H9 (cell line): ENCODE results near the gene PLCL1. TPM values are rescaled to one million over a fixed set of nuclear protein-coding genes. Genes with fewer than 3 reads are reported as not detected.

Experiments used
- DNase-seq: peaks from one replicate; pipeline ENCODE4 v3.0.0-alpha.2; 2017
- H2AFZ ChIP-seq: one replicate; pipeline ENCODE4 v1.6.1; 2013; ENCODE audit warnings: mild to moderate bottlenecking, low read length, control low read depth, moderate library complexity
- H2AK5ac ChIP-seq: 2 replicates; pipeline ENCODE4 v1.6.1; 2013; ENCODE audit warnings: low read length, control low read depth, mixed read lengths; ENCODE audit not compliant: insufficient read length
- H2BK120ac ChIP-seq: one replicate; pipeline ENCODE4 v1.6.1; 2013; ENCODE audit warnings: low read depth, mild to moderate bottlenecking, low read length, control low read depth, inconsistent platforms; ENCODE audit not compliant: poor library complexity, severe bottlenecking
- H2BK12ac ChIP-seq: 2 replicates; pipeline ENCODE4 v1.6.1; 2013; ENCODE audit warnings: low read length, control low read depth, mixed read lengths, low read depth; ENCODE audit not compliant: insufficient read length
- H2BK15ac ChIP-seq: 2 replicates; pipeline ENCODE4 v1.6.1; 2013; ENCODE audit warnings: low read depth, low read length, control low read depth
- H2BK20ac ChIP-seq: one replicate; pipeline ENCODE4 v1.6.1; 2013; ENCODE audit warnings: low read depth, mild to moderate bottlenecking, low read length, control low read depth, inconsistent platforms; ENCODE audit not compliant: poor library complexity, severe bottlenecking
- H2BK5ac ChIP-seq: 2 replicates; pipeline ENCODE4 v1.6.1; 2013; ENCODE audit warnings: low read length, control low read depth, mixed read lengths; ENCODE audit not compliant: insufficient read length
- H3K14ac ChIP-seq: 2 replicates; pipeline ENCODE4 v1.6.1; 2013; ENCODE audit warnings: low read length, control low read depth; ENCODE audit not compliant: insufficient read depth
- H3K18ac ChIP-seq: 2 replicates; pipeline ENCODE4 v1.6.1; 2013; ENCODE audit warnings: low read depth, mild to moderate bottlenecking, mixed read lengths, low read length, control low read depth; ENCODE audit not compliant: insufficient read length
- H3K23ac ChIP-seq: 2 replicates; pipeline ENCODE4 v1.6.1; 2013; ENCODE audit warnings: low read length, control low read depth, mixed read lengths, low read depth; ENCODE audit not compliant: insufficient read length
- H3K23me2 ChIP-seq: 2 replicates; pipeline ENCODE4 v1.6.1; 2013; ENCODE audit warnings: low read depth, mild to moderate bottlenecking, mixed read lengths, low read length, control low read depth; ENCODE audit not compliant: insufficient read length, poor library complexity, severe bottlenecking
- H3K27ac ChIP-seq: 2 replicates; pipeline ENCODE4 v1.5.1; 2013; ENCODE audit warnings: low read length, control low read depth, mixed read lengths, low read depth; ENCODE audit not compliant: insufficient read length
- H3K27me3 ChIP-seq: 2 replicates; pipeline ENCODE4 v1.6.1; 2013; ENCODE audit warnings: low read length, control low read depth, inconsistent platforms; ENCODE audit not compliant: insufficient read depth
- H3K4ac ChIP-seq: 2 replicates; pipeline ENCODE4 v1.6.1; 2013; ENCODE audit warnings: low read depth, mild to moderate bottlenecking, control low read depth, inconsistent platforms, low read length, moderate library complexity
- H3K4me1 ChIP-seq: 2 replicates; pipeline ENCODE4 v1.6.1; 2013; ENCODE audit warnings: low read length, control low read depth, inconsistent platforms; ENCODE audit not compliant: insufficient read depth
- H3K4me2 ChIP-seq: 2 replicates; pipeline ENCODE4 v1.6.1; 2013; ENCODE audit warnings: low read length, control low read depth, mixed read lengths; ENCODE audit not compliant: insufficient read length, insufficient read depth
- H3K56ac ChIP-seq: 2 replicates; pipeline ENCODE4 v1.6.1; 2013; ENCODE audit warnings: low read depth, mild to moderate bottlenecking, mixed read lengths, low read length, control low read depth; ENCODE audit not compliant: insufficient read length
- H3K79me1 ChIP-seq: 2 replicates; pipeline ENCODE4 v1.6.1; 2013; ENCODE audit warnings: low read depth, mild to moderate bottlenecking, moderate library complexity, low read length, control low read depth, inconsistent platforms; ENCODE audit not compliant: insufficient read depth, poor library complexity, severe bottlenecking
- H3K79me2 ChIP-seq: 2 replicates; pipeline ENCODE4 v1.6.1; 2013; ENCODE audit warnings: low read length, control low read depth, inconsistent platforms; ENCODE audit not compliant: insufficient read depth
- H3K9ac ChIP-seq: 2 replicates; pipeline ENCODE4 v1.6.1; 2013; ENCODE audit warnings: low read length, control low read depth, mixed read lengths; ENCODE audit not compliant: insufficient read length; ENCODE audit errors: extremely low read depth
- H3K9me3 ChIP-seq: one replicate; pipeline ENCODE4 v1.6.1; 2013; ENCODE audit warnings: low read depth, low read length, inconsistent platforms; ENCODE audit not compliant: control insufficient read depth
- H3T11ph ChIP-seq: one replicate; pipeline ENCODE4 v1.6.1; 2013; ENCODE audit warnings: mild to moderate bottlenecking, low read length, control low read depth, inconsistent platforms
- H4K20me1 ChIP-seq: one replicate; pipeline ENCODE4 v1.6.1; 2013; ENCODE audit not compliant: control insufficient read depth, insufficient read length, insufficient read depth
- H4K5ac ChIP-seq: 2 replicates; pipeline ENCODE4 v1.6.1; 2013; ENCODE audit warnings: low read depth, mild to moderate bottlenecking, mixed read lengths, low read length, control low read depth; ENCODE audit not compliant: insufficient read length
- H4K8ac ChIP-seq: replicated peaks from 2 replicates; pipeline ENCODE4 v1.6.1; 2013; ENCODE audit warnings: low read length, control low read depth, mixed read lengths, low read depth; ENCODE audit not compliant: insufficient read length
- H4K91ac ChIP-seq: 2 replicates; pipeline ENCODE4 v1.6.1; 2013; ENCODE audit warnings: low read depth, mild to moderate bottlenecking, moderate library complexity, mixed read lengths, low read length, control low read depth; ENCODE audit not compliant: insufficient read length
- H3K27ac Mint-ChIP-seq, 3 experiments: 2 replicates in 2 of 3; 3 replicates in 1 of 3; pipeline ENCODE4 v1.8.0; 2020 to 2021; ENCODE audit warnings: mixed read lengths in 3 of 3, mild to moderate bottlenecking in 1 of 3, moderate library complexity in 1 of 3
- H3K27me3 Mint-ChIP-seq: 2 replicates; pipeline ENCODE4 v1.8.0; 2021; ENCODE audit warnings: low read depth, mild to moderate bottlenecking, moderate library complexity, mixed read lengths
- H3K36me3 Mint-ChIP-seq, 3 experiments: 2 replicates in 2 of 3; 3 replicates in 1 of 3; pipeline ENCODE4 v1.8.0; 2020 to 2021; ENCODE audit warnings: low read depth in 3 of 3, mixed read lengths in 3 of 3; ENCODE audit not compliant: insufficient read depth in 1 of 3
- H3K4me1 Mint-ChIP-seq, 2 experiments: 2 replicates each; pipeline ENCODE4 v1.8.0; 2020; ENCODE audit warnings: mixed read lengths in 2 of 2
- H3K4me3 Mint-ChIP-seq, 2 experiments: 2 replicates in 1 of 2; 3 replicates in 1 of 2; pipeline ENCODE4 v1.8.0; 2020 to 2021; ENCODE audit warnings: mild to moderate bottlenecking in 2 of 2, mixed read lengths in 2 of 2, moderate library complexity in 1 of 2
- H3K9me3 Mint-ChIP-seq, 2 experiments: 2 replicates in 1 of 2; 3 replicates in 1 of 2; pipeline ENCODE4 v1.8.0; 2020; ENCODE audit warnings: mild to moderate bottlenecking in 2 of 2, mixed read lengths in 2 of 2, moderate library complexity in 1 of 2
- CTCF ChIP-seq: fragments of 200-600 bp; sonication (generic); conservative IDR thresholded peaks from 3 replicates; pipeline ENCODE4 v1.8.0; 2021; ENCODE audit warnings: antibody characterized with exemption, mild to moderate bottlenecking
- whole genome bisulfite sequencing: extraction: QIAGEN DNeasy Blood & Tissue Kit; methylation state at CpG from one replicate; pipeline ENCODE4 v1.1.7; 2013; ENCODE audit warnings: missing lambda C conversion rate, low lambda C conversion rate, mixed read lengths; ENCODE audit not compliant: insufficient read length; ENCODE audit errors: extremely low coverage; 5-methylcytosine and 5-hydroxymethylcytosine counted together
- total RNA-seq: library from RNA; stranded (reverse); gene quantifications from 2 replicates; pipeline ENCODE4 v1.2.1, GENCODE V29; 2021

The PLCL1 gene
- total RNA-seq, 1 experiment from 2014 or later: 0.04 TPM

DNA sequence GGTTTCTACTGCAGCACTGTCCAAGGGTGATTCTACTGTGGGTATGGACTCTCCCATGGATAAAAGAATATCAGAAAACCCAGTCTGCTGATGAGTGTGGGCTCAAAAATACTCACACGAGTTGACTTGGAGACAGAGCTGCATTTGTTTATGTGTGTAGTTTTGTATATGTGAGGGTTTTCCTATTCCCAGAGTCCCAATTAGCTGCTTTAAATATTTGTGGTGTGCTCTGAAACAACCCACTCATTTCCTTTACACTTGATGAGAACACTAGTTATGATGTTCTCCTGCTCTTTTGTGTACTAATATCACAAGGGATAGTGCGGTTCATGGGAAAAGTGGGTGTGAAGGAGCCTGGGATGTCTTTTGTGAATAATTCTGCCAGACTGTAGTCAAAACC lies 337.3 kb downstream of the PLCL1 start:
- no peak overlapping the region for H3K14ac ChIP-seq
- Mint-ChIP-seq H3K27ac (no peak overlapping the region), H3K36me3 (no peaks in the 10 kb centered on the region), H3K4me1 (no peaks in the 10 kb centered on the region), H3K4me3 (no peak overlapping the region), H3K9me3 (no peaks in the 10 kb centered on the region), H3K27me3 (no peaks in the 10 kb centered on the region; the same call in 1 of the 2 replicates)
- no peak overlapping the region for H3K27ac ChIP-seq
- no peak overlapping the region for H2BK120ac ChIP-seq
- no peak overlapping the region for H2AFZ ChIP-seq
- no peak overlapping the region for H3T11ph ChIP-seq
- no peak overlapping the region for H3K56ac ChIP-seq
- H3K9ac ChIP-seq: no peak overlapping the region
- no peak overlapping the region for H2AK5ac ChIP-seq
- no peak overlapping the region for H2BK15ac ChIP-seq
- no peaks in the 10 kb centered on the region for H3K79me1 ChIP-seq
- no peak overlapping the region for H4K8ac ChIP-seq
- no peaks in the 10 kb centered on the region for H3K23me2 ChIP-seq
- H3K4ac ChIP-seq: no peak overlapping the region
- TF ChIP-seq CTCF: no peak
- no peaks in the 10 kb centered on the region for H3K79me2 ChIP-seq
- no peaks in the 10 kb centered on the region for H3K4me1 ChIP-seq
- no peak overlapping the region for H3K18ac ChIP-seq
- H2BK5ac ChIP-seq: no peak overlapping the region
- WGBS: no CpG with 5 or more reads among the region's 2 CpGs
- no peak overlapping the region for H3K23ac ChIP-seq
- H2BK12ac ChIP-seq: no peak overlapping the region
- no peaks in the 10 kb centered on the region for H4K20me1 ChIP-seq
- DNase-seq: no peak
- H3K27me3 ChIP-seq: no peaks in the 10 kb centered on the region
- no peak overlapping the region for H2BK20ac ChIP-seq
- no peak overlapping the region for H4K5ac ChIP-seq
- no peak overlapping the region for H3K4me2 ChIP-seq
- H3K9me3 ChIP-seq: no peaks in the 10 kb centered on the region
- H4K91ac ChIP-seq: no peak overlapping the region
